GM23338 (cell line): Measurements from ENCODE around the gene TESMIN.

Experiments used
- CTCF ChIP-seq, 2 experiments: fragments of 200-600 bp in 1 of 2; sonication (generic) in 1 of 2; conservative IDR thresholded peaks; 2 replicates each; pipeline versions ENCODE4 v1.5.1 to v1.6.1; 2016 to 2017; ENCODE audit warnings: antibody characterized with exemption in 2 of 2, low read depth in 2 of 2, mild to moderate bottlenecking in 2 of 2, moderate library complexity in 1 of 2
- EZH2 ChIP-seq: fragments of 200-600 bp; sonication (generic); IDR thresholded peaks from one replicate; pipeline ENCODE4 v1.8.0; 2017; ENCODE audit warnings: antibody characterized with exemption, mild to moderate bottlenecking, low read depth; ENCODE audit not compliant: unreplicated experiment
- EZH2phosphoT487 ChIP-seq: fragments of 200-600 bp; sonication (generic); IDR thresholded peaks from one replicate; pipeline ENCODE4 v1.8.1; 2018; ENCODE audit warnings: antibody characterized with exemption; ENCODE audit not compliant: unreplicated experiment
- POLR2AphosphoS5 ChIP-seq: IDR thresholded peaks from 2 replicates; pipeline ENCODE4 v1.6.1; 2016; ENCODE audit warnings: antibody characterized with exemption, low read depth
- ZNF114 ChIP-seq: fragments of 250-450 bp; sonication (Bioruptor Pico); IDR thresholded peaks from 2 replicates; pipeline ENCODE4 v1.5.0; 2020; ENCODE audit warnings: mild to moderate bottlenecking, moderate library complexity
- TF ChIP-seq, protein P1 (sequence below): IDR thresholded peaks from 2 replicates; pipeline ENCODE4 v1.6.1; 2016; ENCODE audit warnings: antibody characterized with exemption

GRCh38 chr11:68734111-68734510 is 17.2 kb downstream of the TESMIN start:
- no peak for TF ChIP-seq CTCF (conservative IDR thresholded peaks at IDR 0.05; ENCODE audit: low read depth in 2 of 2)
- no peak for TF ChIP-seq EZH2
- no peak for TF ChIP-seq EZH2phosphoT487
- no peak for TF ChIP-seq POLR2AphosphoS5
- TF ChIP-seq ZNF114 (CRISPR knock-in tag), result no peak
- TF ChIP-seq, protein P1, sequence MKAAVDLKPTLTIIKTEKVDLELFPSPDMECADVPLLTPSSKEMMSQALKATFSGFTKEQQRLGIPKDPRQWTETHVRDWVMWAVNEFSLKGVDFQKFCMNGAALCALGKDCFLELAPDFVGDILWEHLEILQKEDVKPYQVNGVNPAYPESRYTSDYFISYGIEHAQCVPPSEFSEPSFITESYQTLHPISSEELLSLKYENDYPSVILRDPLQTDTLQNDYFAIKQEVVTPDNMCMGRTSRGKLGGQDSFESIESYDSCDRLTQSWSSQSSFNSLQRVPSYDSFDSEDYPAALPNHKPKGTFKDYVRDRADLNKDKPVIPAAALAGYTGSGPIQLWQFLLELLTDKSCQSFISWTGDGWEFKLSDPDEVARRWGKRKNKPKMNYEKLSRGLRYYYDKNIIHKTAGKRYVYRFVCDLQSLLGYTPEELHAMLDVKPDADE, result no peak
